ENCODE measurements around the gene ALG11. TPM values are rescaled to one million over a fixed set of nuclear protein-coding genes. Genes with fewer than 3 reads are reported as not detected.
"Not testable (repeated sequence)": the region's sequence is repeated elsewhere in the genome, so short reads cannot be mapped to it uniquely, and the experiment has no call there.

ALG11 gene
- total RNA-seq, 1 donor from 2014 or later = 28.2 TPM

DNA sequence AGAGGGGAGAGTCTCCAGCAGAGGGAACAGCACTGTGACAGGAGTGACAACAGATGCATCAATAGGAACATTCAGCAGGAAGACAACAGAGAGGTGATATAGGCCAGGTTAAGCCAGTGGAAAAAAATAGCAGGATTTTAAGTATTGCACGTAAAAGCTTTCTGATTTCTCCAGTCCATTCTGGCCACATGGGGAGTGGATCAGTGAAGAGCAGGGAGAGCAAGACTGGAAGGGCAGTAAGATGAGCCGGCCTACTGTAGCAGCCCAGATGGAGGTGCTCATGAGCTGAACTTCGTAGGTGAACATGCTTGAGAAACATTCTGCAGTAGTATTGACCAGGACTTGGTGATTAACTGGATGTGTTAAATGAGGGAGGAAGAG, 14.0 kb downstream of the ALG11 start:
- DNase-seq (ENCODE audit: low spot score) = no peak

DNA sequence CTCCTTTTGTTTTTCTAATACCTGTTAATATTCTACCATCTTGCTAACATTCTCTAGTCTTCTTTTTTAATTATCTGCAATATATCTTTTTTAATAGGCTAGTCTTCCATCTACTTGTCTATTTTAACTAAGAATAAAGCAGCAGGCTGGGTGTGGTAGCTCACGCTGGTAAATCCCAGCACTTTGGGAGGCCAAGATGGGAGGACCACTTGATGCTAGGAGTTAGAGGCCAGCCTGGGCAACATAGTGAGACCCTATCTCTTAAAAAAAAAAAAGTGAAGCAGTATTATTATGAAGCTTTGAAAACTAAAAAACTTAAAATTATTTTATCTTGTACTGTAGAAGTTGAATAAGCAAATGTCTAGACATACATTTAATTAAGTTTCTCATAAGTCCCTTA, 15.6 kb downstream of the ALG11 start:
- no peak for DNase-seq (ENCODE audit: low spot score)

DNA sequence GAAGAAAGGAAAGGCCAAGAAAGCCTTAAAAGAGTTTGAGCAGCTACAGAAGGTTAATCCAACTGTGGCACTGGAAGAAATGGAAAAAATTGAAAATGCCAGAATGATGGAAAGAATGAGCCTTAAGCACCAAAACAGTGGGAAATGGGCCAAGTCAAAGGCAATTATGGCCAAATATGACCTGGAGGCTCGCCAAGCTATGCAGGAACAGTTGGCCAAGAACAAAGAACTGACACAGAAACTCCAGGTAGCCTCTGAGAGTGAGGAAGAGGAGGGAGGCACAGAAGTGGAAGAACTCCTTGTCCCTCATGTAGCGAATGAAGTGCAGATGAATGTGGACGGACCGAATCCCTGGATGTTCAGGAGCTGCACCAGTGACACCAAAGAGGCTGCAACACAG, 17.4 kb downstream of the ALG11 start:
- no peak for DNase-seq (ENCODE audit: low spot score)

DNA sequence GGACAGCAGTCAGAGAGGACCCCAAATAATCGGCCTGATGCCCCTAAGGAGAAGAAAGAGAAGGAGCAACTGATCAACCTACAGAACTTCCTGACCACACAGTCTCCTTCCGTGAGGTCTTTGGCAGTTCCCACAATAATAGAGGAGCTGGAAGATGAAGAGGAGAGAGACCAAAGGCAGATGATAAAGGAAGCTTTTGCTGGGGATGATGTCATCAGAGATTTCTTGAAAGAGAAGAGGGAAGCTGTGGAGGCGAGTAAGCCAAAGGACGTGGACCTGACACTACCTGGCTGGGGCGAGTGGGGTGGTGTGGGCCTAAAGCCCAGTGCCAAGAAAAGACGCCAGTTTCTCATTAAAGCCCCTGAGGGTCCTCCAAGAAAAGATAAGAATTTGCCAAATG, 18.2 kb downstream of the ALG11 start:
- not testable (repeated sequence) for DNase-seq (ENCODE audit: low spot score)

DNA sequence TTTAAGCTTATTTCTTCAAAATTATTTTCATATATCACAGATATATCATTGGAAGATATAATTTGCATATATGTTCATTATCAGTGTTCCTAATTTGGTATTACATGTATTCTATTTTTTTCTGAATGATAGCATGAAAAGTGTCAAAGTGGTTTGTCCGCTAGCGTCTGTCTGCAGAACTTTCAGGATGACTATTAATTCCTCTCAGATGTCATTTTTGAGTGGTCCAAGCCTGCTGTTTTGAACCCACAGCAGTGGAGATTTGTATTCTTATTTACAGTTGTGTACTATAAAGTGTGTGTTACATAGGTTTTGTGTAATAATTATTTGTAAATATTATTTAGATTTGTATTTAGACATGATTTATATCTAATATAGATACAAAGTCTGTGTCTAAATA, 20.8 kb downstream of the ALG11 start:
- no peak for DNase-seq (ENCODE audit: low spot score)

DNA sequence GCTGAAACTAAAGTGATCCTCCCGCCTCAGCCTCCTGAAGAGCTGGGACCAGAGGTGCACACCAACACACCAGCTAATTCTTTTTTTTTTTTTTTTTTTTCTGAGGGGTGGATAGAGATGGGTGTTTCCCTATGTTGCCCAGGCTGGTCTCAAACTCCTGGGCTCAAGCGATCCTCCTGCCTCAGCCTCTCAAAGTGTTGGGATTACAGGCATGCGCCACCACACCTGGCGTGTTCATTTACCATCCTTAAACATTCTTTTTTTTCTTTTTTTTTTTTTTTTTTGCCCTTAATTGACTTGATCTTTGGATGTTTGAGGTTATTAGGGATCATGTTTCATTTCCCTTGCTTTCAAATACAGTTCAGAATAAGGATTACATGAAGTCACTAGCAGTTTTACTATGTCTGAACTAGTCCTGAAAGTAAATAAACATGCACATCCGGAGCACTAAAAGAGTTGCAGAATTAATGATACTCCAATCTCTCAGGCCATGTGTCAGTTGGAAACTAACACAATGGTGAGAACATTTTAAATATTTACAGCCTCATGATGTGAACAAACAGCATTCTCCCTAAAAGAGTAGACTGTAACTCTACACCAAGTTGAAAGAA, 22.5 kb downstream of the ALG11 start:
- DNase-seq (ENCODE audit: low spot score) = no peak

DNA sequence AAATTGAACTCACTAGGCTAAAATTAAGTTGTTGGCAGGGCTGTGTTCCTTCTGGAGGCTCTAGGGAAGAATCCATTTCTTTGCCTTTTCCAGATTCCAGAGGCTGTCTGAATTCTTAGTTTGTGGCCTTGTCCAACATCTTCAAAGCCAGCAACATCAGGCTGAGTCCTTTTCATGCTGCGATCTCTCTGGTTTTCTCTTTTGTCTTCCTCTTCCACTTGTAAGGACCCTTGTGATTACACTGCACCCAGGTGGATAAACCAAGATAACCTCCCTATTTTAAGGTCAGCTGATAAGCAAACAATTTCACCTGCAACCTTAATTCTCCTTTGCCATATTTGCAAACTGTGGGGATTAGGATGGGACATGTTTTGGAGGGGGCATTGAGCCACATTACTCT, 23.8 kb downstream of the ALG11 start:
- DNase-seq (ENCODE audit: low spot score) = no peak

DNA sequence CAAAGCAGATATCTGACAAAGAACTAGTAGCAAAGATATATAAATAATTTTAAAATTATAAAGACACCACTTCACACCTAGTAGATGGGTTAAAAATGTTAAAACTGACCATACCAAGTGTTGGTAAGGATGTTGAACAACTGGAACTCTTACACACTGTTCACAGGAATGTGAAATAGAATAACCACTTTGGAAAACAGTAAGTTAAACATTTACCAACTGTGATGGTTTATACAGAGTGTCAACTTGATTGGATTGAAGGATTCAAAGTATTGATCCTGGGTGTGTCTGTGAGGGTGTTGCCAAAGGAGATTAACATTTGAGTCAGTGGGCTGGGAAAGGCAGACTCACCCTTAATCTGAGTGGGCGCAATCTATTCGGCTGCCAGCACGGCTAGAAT, 31.5 kb downstream of the ALG11 start:
- DNase-seq (ENCODE audit: low spot score) = no peak

DNA sequence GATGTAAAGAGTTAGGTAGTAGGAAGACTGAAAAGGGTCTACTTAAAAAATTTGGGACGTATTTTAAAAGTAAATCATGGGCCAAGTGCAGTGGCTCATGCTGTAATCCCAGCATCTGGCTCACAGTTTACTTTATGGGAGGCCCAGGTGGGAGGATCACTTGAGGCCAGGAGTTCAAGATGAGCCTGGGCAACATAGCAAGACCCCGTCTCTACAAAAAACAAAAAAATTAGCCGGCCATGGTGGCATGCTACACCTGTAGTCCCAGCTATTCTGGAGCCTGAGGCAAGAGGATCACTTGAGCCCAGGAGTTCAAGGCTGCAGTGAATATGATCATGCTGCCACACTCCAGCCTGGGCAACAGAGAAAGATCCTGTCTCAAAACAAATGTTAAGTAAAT, 35.3 kb downstream of the ALG11 start:
- no peak for DNase-seq (ENCODE audit: low spot score)

DNA sequence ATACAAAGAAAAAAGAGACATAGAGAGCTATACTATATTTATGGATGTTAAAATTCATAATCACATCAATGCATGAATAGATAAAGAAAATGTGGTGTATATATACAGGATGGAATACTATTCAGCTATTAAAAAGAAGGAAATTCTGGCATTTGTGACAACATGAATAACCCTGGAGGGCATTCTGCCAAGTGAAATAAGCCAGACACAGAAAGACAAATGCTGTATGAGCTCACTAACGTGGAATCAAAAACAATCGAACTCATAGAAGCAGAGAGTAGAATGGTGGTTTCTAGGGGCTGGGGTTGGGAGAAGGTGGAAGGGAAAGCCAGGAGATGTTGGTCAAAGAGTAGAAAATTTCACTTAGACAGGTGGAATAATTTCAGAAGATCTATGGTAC, 36.3 kb downstream of the ALG11 start:
- DNase-seq (ENCODE audit: low spot score) = no peak

DNA sequence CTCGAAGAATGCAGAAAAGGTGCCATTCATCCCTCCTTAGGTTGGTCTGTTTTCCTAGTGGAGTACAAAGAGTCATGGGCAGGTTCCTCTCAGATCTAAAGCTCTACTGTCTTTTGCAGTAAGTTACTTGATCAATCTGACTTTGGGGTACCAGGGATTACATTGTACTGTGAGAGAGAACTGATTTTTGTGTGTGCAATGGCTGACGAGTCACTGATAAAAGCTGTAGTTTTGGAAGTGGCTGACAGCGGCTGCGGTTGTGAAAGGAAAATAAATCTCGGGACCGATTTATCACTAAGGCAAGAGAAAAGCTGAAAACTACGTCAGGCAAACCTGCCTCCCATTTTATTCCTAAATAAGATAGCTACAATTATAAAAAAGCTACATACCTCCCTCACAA, 39.2 kb downstream of the ALG11 start:
- no peak for DNase-seq (ENCODE audit: low spot score)

DNA sequence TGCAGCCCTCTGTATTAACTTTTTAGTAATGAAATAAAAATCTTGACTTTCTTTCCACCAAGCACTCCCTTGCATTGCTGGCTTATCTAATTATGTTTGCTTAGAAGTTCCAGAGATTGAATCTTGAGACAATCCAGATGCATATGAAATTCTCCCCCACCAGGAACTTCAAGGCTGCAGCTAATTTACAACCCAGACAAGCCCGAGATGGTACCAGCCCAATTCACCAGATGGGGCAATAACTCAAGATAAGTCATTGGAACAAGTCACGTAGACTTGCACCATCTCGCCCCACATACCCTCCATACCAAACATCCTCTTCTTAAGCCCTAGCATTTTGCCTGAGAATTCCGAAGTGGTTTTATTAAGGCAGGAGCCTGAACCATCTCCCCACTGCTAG, 41.3 kb downstream of the ALG11 start:
- no peak for DNase-seq (ENCODE audit: low spot score)

DNA sequence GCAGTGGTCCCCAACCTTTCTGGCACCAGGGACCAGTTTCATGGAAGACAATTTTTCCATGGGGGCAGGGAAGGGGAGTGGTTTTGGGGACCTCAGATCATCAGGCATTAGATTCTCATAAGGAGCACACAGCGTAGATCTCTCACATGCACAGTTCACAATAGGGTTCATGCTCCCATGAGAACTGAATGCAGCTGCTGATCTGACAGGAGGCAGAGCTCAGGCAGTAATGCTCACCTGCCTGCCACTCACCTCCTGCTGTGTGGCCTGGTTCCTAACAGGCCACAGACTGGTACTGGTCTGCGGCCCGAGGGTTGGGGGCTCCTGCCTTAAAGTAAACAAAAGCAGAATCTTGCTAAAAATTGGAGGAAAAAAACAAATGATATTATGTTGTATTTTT, 48.9 kb downstream of the ALG11 start:
- DNase-seq (ENCODE audit: low spot score) = not testable (repeated sequence)

DNA sequence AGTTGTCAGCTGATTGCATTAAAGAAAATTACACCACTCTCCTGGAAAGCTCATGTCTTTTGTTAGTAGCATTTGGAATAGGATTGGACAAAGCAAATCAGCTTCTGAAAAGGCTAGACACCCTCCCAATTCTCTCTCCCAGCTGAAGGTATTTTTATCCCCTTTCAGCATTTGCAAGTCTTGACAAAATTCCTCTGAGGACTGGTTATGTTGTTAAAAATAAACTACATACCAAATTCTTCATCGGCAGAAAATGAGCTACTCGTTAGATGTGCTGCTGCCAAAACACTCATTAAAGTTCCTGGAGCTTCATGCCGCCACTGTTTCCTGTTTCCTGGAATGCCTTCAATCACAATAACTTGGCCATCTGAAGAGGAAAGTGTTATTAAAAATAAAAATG, 49.4 kb downstream of the ALG11 start:
- DNase-seq (ENCODE audit: low spot score) = no peak

DNA sequence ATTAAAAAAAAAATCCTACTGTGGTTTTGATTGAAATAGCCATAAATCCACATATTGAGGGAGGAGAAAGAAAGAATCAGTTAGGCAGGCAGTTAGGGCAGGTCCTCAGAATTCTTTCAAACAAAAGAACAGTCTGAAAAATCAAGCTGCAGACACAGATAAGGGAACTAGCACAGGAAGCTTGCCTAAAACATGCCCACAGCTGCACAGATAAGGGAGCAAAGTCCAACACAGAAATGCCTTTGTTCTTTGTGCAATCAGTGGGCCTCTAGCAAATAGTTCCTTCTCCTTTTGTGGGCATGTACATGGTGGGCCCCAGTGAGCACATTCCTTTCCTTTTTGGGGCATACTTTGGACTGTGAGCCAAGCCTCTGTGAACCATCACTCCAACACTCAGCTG, 55.0 kb downstream of the ALG11 start:
- DNase-seq (ENCODE audit: low spot score) = no peak

DNA sequence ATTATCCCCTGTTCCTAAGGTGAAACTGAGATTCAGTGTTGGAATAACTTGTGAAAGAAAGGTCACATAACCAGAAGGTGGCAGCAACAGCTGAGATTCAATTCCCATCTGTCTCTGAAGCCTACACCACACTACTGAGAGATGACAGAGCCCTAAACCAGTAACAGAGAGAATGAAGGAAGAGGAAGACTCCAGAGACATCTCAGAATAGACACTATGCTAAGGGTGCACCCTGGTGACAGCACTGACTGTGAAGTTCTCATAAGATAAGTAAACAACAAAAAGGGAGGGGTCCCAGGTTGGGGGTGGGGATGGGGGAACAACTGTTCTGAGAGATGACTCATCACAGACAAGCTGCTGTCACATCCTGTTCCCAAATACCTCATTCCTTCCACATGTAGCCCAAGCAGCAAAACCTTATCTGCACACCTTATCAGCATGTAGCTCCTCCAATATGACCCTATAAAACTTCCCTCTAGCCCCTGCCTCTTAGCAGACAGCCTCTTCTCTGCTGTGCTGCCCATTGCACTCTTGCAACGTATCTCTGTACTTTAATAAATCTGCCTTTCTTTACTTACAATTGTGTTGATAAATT, 58.8 kb downstream of the ALG11 start:
- no peak for DNase-seq (ENCODE audit: low spot score)

Other genes with a start within 250 kb of the ALG11 start
- gene DHRS12, start 208.2 kb upstream of the ALG11 start, total RNA-seq = 14.8 TPM
- 0.32 TPM for gene TMEM272, start 167.2 kb upstream of the ALG11 start, total RNA-seq
- not detected for gene CCDC70, start 150.4 kb upstream of the ALG11 start, total RNA-seq
- gene ATP7B, start 948 bp upstream of the ALG11 start, total RNA-seq = 7.1 TPM
- 12.5 TPM for gene UTP14C, start 12.3 kb downstream of the ALG11 start, total RNA-seq
- not detected for gene NEK5, start 116.7 kb downstream of the ALG11 start, total RNA-seq
- gene NEK3, start 147.2 kb downstream of the ALG11 start, total RNA-seq = 11.4 TPM

Measured in mesenteric fat pad (tissue), 1 donor.